Liver (tissue), 9 donors: ENCODE measurements around the gene TMEM45A. TPM values are rescaled to one million over a fixed set of nuclear protein-coding genes. Genes with fewer than 3 reads are reported as not detected.
A peak's percentile ranks its signal among the peaks of the same experiment; 100 is the strongest.

Experiments used
- DNase-seq: peaks from one replicate; pipeline ENCODE4 v3.0.0-alpha.2; 2017; ENCODE audit warnings: low spot score
- H3K27ac ChIP-seq, 2 donors: one replicate each; pipeline ENCODE4 v1.7.0; 2013; ENCODE audit warnings: inconsistent platforms in 2 of 2, low read length in 2 of 2, control low read depth in 1 of 2, low read depth in 1 of 2, mild to moderate bottlenecking in 1 of 2
- H3K27me3 ChIP-seq, 4 donors: one replicate each; pipeline versions ENCODE4 v1.6.1 to v1.7.0; 2013; ENCODE audit warnings: low read length in 3 of 4, inconsistent platforms in 1 of 4, mild to moderate bottlenecking in 1 of 4, moderate library complexity in 1 of 4; ENCODE audit not compliant: control insufficient read depth in 4 of 4, insufficient read depth in 4 of 4
- H3K36me3 ChIP-seq, 4 donors: one replicate each; pipeline versions ENCODE4 v1.6.1 to v1.7.0; 2013; ENCODE audit warnings: low read length in 3 of 4, mild to moderate bottlenecking in 3 of 4, low read depth in 1 of 4, moderate library complexity in 1 of 4; ENCODE audit not compliant: control insufficient read depth in 4 of 4, insufficient read depth in 3 of 4
- H3K4me1 ChIP-seq, 4 donors: one replicate each; pipeline versions ENCODE4 v1.6.1 to v1.7.0; 2013; ENCODE audit warnings: low read length in 3 of 4, mild to moderate bottlenecking in 3 of 4, moderate library complexity in 1 of 4; ENCODE audit not compliant: control insufficient read depth in 4 of 4, insufficient read depth in 4 of 4
- H3K4me3 ChIP-seq, 3 donors: one replicate each; pipeline versions ENCODE4 v1.6.1 to v1.7.0; 2013; ENCODE audit warnings: low read length in 3 of 3, control low read depth in 1 of 3, low read depth in 1 of 3, mild to moderate bottlenecking in 1 of 3
- H3K9ac ChIP-seq, 2 donors: one replicate each; pipeline ENCODE4 v1.7.0; 2013; ENCODE audit warnings: low read length in 2 of 2, mild to moderate bottlenecking in 2 of 2, moderate library complexity in 2 of 2, control low read depth in 1 of 2, low read depth in 1 of 2
- H3K9me3 ChIP-seq, 4 donors: one replicate each; pipeline versions ENCODE4 v1.6.1 to v1.7.0; 2013; ENCODE audit warnings: low read length in 3 of 4; ENCODE audit not compliant: control insufficient read depth in 4 of 4
- CTCF ChIP-seq: fragments of 150-350 bp; IDR thresholded peaks from 2 replicates; pipeline ENCODE4 v1.5.1; 2017; ENCODE audit warnings: improper control_type of control experiment, low read depth, low read length; ENCODE audit not compliant: missing input control
- EGR1 ChIP-seq, 2 donors: IDR thresholded peaks; 2 replicates each; pipeline ENCODE4 v1.6.1; 2016 to 2018; ENCODE audit warnings: antibody characterized with exemption in 2 of 2, low read depth in 2 of 2
- FOXA2 ChIP-seq: IDR thresholded peaks from 2 replicates; pipeline ENCODE4 v1.6.1; 2016; ENCODE audit warnings: antibody characterized with exemption
- GABPA ChIP-seq, 2 donors: IDR thresholded peaks in 1 of 2; conservative IDR thresholded peaks in 1 of 2; 2 replicates each; pipeline ENCODE4 v1.6.1; 2016; ENCODE audit warnings: antibody characterized with exemption in 2 of 2, mild to moderate bottlenecking in 1 of 2, moderate library complexity in 1 of 2
- HNF4A ChIP-seq, 2 donors: conservative IDR thresholded peaks; 2 replicates each; pipeline ENCODE4 v1.6.1; 2016; ENCODE audit warnings: antibody characterized with exemption in 2 of 2, mild to moderate bottlenecking in 2 of 2
- HNF4G ChIP-seq: IDR thresholded peaks from 2 replicates; pipeline ENCODE4 v1.6.1; 2016; ENCODE audit warnings: antibody characterized with exemption
- JUND ChIP-seq, 2 donors: IDR thresholded peaks; 2 replicates each; pipeline ENCODE4 v1.6.1; 2016; ENCODE audit warnings: antibody characterized with exemption in 2 of 2
- MAX ChIP-seq: IDR thresholded peaks from 2 replicates; pipeline ENCODE4 v1.6.1; 2016; ENCODE audit warnings: antibody characterized with exemption
- NR2F2 ChIP-seq: IDR thresholded peaks from 2 replicates; pipeline ENCODE4 v1.6.1; 2016; ENCODE audit warnings: antibody characterized with exemption
- RAD21 ChIP-seq, 2 donors: IDR thresholded peaks; 2 replicates each; pipeline ENCODE4 v1.6.1; 2016; ENCODE audit warnings: antibody characterized with exemption in 2 of 2, mild to moderate bottlenecking in 2 of 2
- SP1 ChIP-seq: IDR thresholded peaks from 2 replicates; pipeline ENCODE4 v1.6.1; 2018; ENCODE audit warnings: antibody characterized with exemption, mild to moderate bottlenecking
- WGBS: extraction: QIAGEN DNeasy Blood & Tissue Kit; methylation state at CpG from one replicate; pipeline ENCODE4 v1.1.7; 2013; 5-methylcytosine and 5-hydroxymethylcytosine counted together
- polyA plus RNA-seq, 2 donors: library from polyadenylated mRNA; stranded (reverse) in 1 of 2; unstranded in 1 of 2; fragments of 200-250 nt in 1 of 2; fragments of >200 nt in 1 of 2; fragmentation: Nextera tagmentation in 1 of 2; extraction: Ambion mirVana in 1 of 2; gene quantifications; one replicate each; pipeline versions ENCODE4 v1.2.1 to v1.2.3, GENCODE V29; 2013 to 2015
- total RNA-seq, 2 donors: library from RNA; depleted of rRNA; stranded (reverse); fragments of >200 nt; gene quantifications; one replicate each; pipeline ENCODE4 v1.2.3, GENCODE V29; 2014
- TF ChIP-seq, protein P1 (sequence below): IDR thresholded peaks from 2 replicates; pipeline ENCODE4 v1.6.1; 2016; ENCODE audit warnings: antibody characterized with exemption
- TF ChIP-seq, protein P2 (sequence below): IDR thresholded peaks from 2 replicates; pipeline ENCODE4 v1.6.1; 2016; ENCODE audit warnings: antibody characterized with exemption
- donor health status: healthy.
- donor health status: healthy.
- donor health status: healthy.
- donor health status: healthy.
- donor health status: healthy.

Gene TMEM45A
- total and polyA plus RNA-seq, 4 donors, result 7.1 to 65.8 (median 45.1) TPM

DNA sequence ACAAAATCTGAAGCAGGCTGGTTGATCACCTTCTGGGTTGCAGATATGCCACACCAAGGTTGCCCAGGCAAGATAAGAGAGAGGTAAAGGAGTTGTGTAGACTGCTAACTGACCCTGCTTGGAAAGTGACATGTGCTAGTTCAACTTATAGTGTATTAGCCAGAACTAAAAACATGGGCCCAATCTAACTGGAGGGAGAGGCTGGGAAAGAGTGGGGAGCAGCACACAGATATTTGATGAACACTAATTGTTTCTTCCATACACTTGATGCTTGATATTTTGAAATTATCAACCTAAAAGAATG lies 61.9 kb downstream of the TMEM45A start:
- H3K9me3 ChIP-seq, result no peaks in the 10 kb centered on the region
- DNase-seq, result no peak
- H3K4me1 ChIP-seq, result peaks cover 0 to 15% (median 5%) of the 10 kb centered on the region in 4 donors
- peak overlapping the region; percentile 76 to 78 for H3K27ac ChIP-seq
- TF ChIP-seq JUND (IDR thresholded peaks at IDR 0.05) (no peak), MAX (no peak), RAD21 (IDR thresholded peaks at IDR 0.05) (no peak), GABPA (IDR thresholded peaks at IDR 0.05 in 1 of 2, conservative IDR thresholded peaks at IDR 0.05 in 1 of 2) (no peak), HNF4A (conservative IDR thresholded peaks at IDR 0.05) (no peak), NR2F2 (no peak), SP1 (no peak), EGR1 (IDR thresholded peaks at IDR 0.05; ENCODE audit: low read depth in 2 of 2) (no peak), HNF4G (no peak), CTCF (no peak)
- TF ChIP-seq, protein P1, sequence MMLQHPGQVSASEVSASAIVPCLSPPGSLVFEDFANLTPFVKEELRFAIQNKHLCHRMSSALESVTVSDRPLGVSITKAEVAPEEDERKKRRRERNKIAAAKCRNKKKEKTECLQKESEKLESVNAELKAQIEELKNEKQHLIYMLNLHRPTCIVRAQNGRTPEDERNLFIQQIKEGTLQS, result no peak
- TF ChIP-seq, protein P2, sequence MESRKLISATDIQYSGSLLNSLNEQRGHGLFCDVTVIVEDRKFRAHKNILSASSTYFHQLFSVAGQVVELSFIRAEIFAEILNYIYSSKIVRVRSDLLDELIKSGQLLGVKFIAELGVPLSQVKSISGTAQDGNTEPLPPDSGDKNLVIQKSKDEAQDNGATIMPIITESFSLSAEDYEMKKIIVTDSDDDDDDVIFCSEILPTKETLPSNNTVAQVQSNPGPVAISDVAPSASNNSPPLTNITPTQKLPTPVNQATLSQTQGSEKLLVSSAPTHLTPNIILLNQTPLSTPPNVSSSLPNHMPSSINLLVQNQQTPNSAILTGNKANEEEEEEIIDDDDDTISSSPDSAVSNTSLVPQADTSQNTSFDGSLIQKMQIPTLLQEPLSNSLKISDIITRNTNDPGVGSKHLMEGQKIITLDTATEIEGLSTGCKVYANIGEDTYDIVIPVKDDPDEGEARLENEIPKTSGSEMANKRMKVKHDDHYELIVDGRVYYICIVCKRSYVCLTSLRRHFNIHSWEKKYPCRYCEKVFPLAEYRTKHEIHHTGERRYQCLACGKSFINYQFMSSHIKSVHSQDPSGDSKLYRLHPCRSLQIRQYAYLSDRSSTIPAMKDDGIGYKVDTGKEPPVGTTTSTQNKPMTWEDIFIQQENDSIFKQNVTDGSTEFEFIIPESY, result no peak
- H3K36me3 ChIP-seq, result peaks cover 0 to 6% (median 2%) of the 10 kb centered on the region in 4 donors
- H3K4me3 ChIP-seq, result no peak overlapping the region
- H3K9ac ChIP-seq, result no peak overlapping the region
- H3K27me3 ChIP-seq, result no peaks in the 10 kb centered on the region

- DNase-seq, result no peak
- Histone ChIP-seq H3K4me1 (peaks cover 4 to 26% (median 8%) of the 10 kb centered on the region in 4 donors), H3K9ac (no peak overlapping the region), H3K27ac (no peak overlapping the region), H3K36me3 (peaks cover 0 to 6% (median 2%) of the 10 kb centered on the region in 4 donors), H3K27me3 (no peaks in the 10 kb centered on the region), H3K9me3 (no peaks in the 10 kb centered on the region), H3K4me3 (no peak overlapping the region)
- TF ChIP-seq HNF4A (conservative IDR thresholded peaks at IDR 0.05), result no peak
- TF ChIP-seq HNF4G, result no peak
- no peak for TF ChIP-seq FOXA2
- no peak for TF ChIP-seq SP1
- WGBS, result 91% methylated on average over 2 of the region's 2 CpGs
These were observed 64.4 kb downstream of the TMEM45A start for GRCh38 chr3:100556673-100557310.

- WGBS, result 94% methylated on average over 7 of the region's 7 CpGs
- H3K9me3 ChIP-seq, result no peaks in the 10 kb centered on the region
- no peak overlapping the region for H3K27ac ChIP-seq
- H3K9ac ChIP-seq, result no peak overlapping the region
- DNase-seq, result no peak
- H3K27me3 ChIP-seq, result no peaks in the 10 kb centered on the region
- peaks cover 5 to 31% (median 9%) of the 10 kb centered on the region in 4 donors for H3K4me1 ChIP-seq
- H3K36me3 ChIP-seq, result peaks cover 0 to 6% (median 2%) of the 10 kb centered on the region in 4 donors
- TF ChIP-seq HNF4A (conservative IDR thresholded peaks at IDR 0.05) (no peak), RAD21 (IDR thresholded peaks at IDR 0.05) (no peak), SP1 (no peak), GABPA (IDR thresholded peaks at IDR 0.05 in 1 of 2, conservative IDR thresholded peaks at IDR 0.05 in 1 of 2) (no peak), EGR1 (IDR thresholded peaks at IDR 0.05; ENCODE audit: low read depth in 2 of 2) (no peak)
- no peak overlapping the region for H3K4me3 ChIP-seq
These were observed 65.8 kb downstream of the TMEM45A start for GRCh38 chr3:100558233-100558632.
